Spleen (tissue), 7 donors: ENCODE data around the gene BLMH.

ENCODE experiments used
- CTCF ChIP-seq, 11 experiments: fragments of 200-600 bp in 7 of 11; fragments of 450-650 bp in 4 of 11; sonication (generic) in 4 of 11; IDR thresholded peaks in 8 of 11; conservative IDR thresholded peaks in 3 of 11; 1 replicate in 7 of 11; 2 replicates in 4 of 11; pipeline versions ENCODE4 v1.4.0 to v1.8.0; 2016 to 2021; ENCODE audit warnings: antibody characterized with exemption in 11 of 11, inconsistent platforms in 4 of 11, mild to moderate bottlenecking in 1 of 11
- POLR2AphosphoS5 ChIP-seq, 3 donors: sonication (generic); formaldehyde crosslinking; IDR thresholded peaks; one replicate each; pipeline ENCODE4 v1.5.1; 2017; ENCODE audit warnings: antibody characterized with exemption in 3 of 3
- donor health status: DM: no; HTN: no; CAD: no; lungs with moderate emphysema.
- donor health status: DM: no; HTN: no; CAD: no.
- donor health status: DM: no; HTN: no; CAD: no.

GRCh38 chr17:30291543-30292285 is at the start of gene BLMH:
- TF ChIP-seq POLR2AphosphoS5 (IDR thresholded peaks at IDR 0.05): peak; percentile 73 to 87 (median 82)
- no peak for TF ChIP-seq CTCF (IDR thresholded peaks at IDR 0.05 in 8 of 11, conservative IDR thresholded peaks at IDR 0.05 in 3 of 11)
